CD4-positive, alpha-beta T cell treated with Interleukin-17A for 1 hour (primary cell): ENCODE data around the gene ARMS2.

Source experiments
- DNase-seq: peaks from one replicate; pipeline ENCODE4 v3.0.0-alpha.2; 2020

Gene ARMS2

GRCh38 chr10:122495406-122496340 is 41.2 kb downstream of the ARMS2 start:
- peak; percentile 20 for DNase-seq

- no peak for DNase-seq
Observed at GRCh38 chr10:122497241-122497640, 42.8 kb downstream of the ARMS2 start.

- DNase-seq: no peak
Observed at GRCh38 chr10:122498521-122498920, 44.1 kb downstream of the ARMS2 start.

DNA sequence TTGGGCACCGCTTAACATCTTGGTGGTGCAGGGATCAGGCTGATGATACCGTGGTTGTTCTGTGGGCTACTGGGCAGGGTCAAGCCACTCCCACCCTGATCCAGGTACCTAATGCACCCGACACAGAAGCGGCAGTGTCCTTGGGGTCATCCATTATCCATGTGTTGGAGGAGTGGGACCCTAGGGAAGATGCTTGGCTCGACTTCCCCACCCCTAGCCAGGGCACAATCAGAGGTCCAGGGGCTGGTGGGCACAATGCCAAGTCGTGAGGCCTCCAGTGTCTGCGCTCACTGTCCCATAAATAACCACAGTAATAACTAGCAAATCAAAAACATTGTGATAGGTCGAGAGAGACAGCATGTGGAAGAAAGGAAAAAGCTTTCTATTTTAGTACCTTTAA is 44.6 kb downstream of the ARMS2 start:
- DNase-seq: no peak

- DNase-seq: no peak
Observed at GRCh38 chr10:122499491-122499941, 45.1 kb downstream of the ARMS2 start.

- DNase-seq: no peak
Observed at GRCh38 chr10:122500194-122500593, 45.7 kb downstream of the ARMS2 start.

- DNase-seq: no peak
Observed at GRCh38 chr10:122500726-122501125, 46.3 kb downstream of the ARMS2 start.

- DNase-seq: no peak
Observed at GRCh38 chr10:122503012-122503411, 48.6 kb downstream of the ARMS2 start.

DNA sequence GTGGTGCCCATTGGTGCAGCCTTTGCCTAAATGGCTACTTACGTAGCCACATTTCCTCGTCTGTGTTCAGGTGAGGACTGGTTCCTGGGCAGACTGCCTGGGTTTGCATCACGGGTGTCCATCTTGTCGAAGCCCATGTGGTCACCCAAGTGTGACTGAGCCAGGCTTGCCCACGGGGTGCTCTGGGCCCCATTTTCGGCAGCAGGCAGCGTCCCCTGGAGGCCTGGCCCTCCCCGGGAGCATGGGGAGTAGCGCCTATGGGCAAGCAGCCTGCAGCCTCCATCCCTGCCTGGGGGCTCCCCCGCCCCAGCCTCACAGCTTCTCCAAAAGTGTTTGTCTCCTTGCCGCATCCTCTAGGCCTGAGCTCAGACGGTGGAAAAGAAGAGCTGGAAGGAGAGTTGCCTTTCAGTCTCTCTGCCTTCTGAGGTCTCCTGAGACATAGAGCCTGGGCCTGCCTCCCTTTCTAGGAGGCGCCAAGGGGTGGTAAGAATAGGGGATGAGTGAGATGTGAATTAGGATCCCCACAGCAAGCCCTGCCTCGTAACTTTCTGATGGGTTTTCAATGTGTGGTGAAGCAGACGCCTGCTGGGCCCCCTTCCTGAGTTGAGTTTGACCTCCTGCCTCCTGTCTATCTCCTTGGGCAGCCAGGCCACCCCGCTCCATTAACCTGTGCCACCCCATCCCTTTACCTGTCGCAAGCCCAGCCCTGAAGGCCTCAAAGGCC is 49.6 kb downstream of the ARMS2 start:
- DNase-seq: no peak

DNA sequence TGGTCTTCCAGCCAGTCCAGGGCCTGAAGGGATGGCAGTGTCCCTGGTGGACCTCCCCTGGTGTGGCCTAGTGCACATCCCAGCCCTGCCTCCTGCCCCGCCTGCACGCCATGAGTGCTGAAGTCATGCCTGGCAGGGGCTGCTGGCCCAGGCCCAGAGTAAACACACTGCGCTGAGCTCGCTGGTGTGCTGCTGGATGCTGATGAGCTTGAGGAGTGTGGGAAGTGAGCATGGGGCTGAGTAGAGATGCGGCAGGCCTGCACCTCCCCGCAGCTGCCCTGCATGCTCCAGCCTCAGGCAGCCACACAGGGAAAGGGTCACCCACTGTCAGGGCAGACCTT is 50.1 kb downstream of the ARMS2 start:
- no peak for DNase-seq

DNA sequence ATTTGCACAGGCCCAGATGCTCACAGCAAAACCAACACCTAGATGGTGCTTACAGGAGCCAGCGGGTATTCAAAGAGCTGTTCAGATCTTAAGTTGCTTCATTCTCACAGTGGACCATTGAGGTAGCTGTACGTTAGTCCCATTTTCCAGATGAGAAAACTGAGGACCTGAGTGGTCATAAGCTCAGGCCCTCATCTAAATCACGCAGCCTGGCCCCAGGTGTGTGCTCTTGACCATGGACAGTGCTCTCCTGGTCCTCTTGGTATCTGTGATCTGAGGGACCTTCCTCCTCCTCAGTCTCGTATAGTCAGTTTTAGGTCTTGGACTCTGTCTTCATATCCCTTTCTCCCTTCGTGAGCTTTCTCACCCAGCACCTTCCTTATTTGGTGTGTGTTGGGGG is 50.6 kb downstream of the ARMS2 start:
- DNase-seq: no peak

DNA sequence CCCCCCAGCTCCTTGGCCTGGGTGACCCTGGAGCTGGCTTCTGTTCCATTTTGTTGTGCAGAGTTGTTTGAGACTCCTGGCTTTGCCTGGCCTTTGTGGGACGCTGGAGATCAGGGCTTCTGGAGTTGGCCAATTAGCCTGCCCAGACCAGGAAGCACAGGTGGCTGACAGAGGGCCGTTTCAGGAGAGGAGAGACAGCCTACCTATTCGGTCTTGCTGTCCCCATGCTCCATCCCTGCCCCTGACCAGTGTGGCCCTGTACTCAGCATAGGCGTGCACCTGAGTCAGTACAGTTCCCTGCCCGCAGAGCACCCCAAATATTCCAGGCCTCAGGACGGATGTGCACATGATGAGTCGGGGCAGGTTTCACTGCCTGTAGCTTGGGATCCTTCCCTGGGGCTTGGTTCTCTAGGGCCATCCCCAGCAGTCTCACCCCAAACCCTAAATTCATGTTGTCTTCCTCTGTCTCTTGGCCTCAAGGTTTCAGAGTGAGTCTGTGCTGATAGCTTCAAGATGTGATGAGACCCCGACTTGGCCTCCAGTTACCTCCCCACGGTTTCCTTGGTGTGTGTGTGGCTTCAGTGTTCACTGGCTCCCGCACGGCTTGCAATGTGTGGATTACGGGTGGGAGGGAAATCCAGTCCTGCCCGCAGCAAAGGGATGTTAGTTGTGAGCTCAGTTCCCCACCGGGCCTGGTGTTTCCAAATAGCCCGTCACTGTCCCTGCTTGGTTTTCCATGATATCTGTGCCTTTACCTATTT is 51.6 kb downstream of the ARMS2 start:
- no peak for DNase-seq
